Endothelial cell of umbilical vein (primary cell): ENCODE measurements around the gene SRCAP. TPM values are rescaled to one million over a fixed set of nuclear protein-coding genes. Genes with fewer than 3 reads are reported as not detected.

Experiments used
- BruUV-seq: library from RNA; stranded (reverse); fragments of 400-500 nt; replicated peaks from 2 replicates; lab custom pipeline; 2021; lab: Mats Ljungman, UMichigan
- CTCF ChIA-PET: fragments of 300-600, 350-600 bp; sonication (Branson Sonifier 250); formaldehyde crosslinking; loops from one replicate; lab custom pipeline; 2021; ENCODE audit warnings: antibody characterized with exemption, inconsistent platforms; lab: Charles Lee
- POLR2A ChIA-PET: fragments of 300-600, 350-600 bp; sonication (Branson Sonifier 250); formaldehyde crosslinking; loops from one replicate; lab custom pipeline; 2021; ENCODE audit warnings: antibody characterized with exemption, inconsistent platforms; lab: Charles Lee
- DNase-seq: peaks from one replicate; pipeline ENCODE4 v3.0.0-alpha.2; 2011; ENCODE audit warnings: low read depth, low spot score
- FAIRE-seq: peaks from 2 replicates; lab custom pipeline; 2011; peaks lifted over from hg19 to GRCh38; lab: Jason Lieb, UNC
- H2AFZ ChIP-seq: 2 replicates; pipeline ENCODE4 v1.6.0; 2012; ENCODE audit warnings: low read depth, low read length, control low read depth, inconsistent platforms
- H3K27ac ChIP-seq: 2 replicates; pipeline ENCODE4 v1.5.1; 2011; ENCODE audit warnings: low read depth, mild to moderate bottlenecking, control low read depth, low read length, moderate library complexity; ENCODE audit not compliant: insufficient read depth
- H3K27me3 ChIP-seq, 2 experiments: 2 replicates each; pipeline versions ENCODE4 v1.6.0 to v1.6.1; 2011; ENCODE audit warnings: low read length in 2 of 2, mixed read lengths in 1 of 2; ENCODE audit not compliant: control insufficient read depth in 2 of 2, insufficient read depth in 2 of 2
- H3K36me3 ChIP-seq, 2 experiments: 2 replicates in 1 of 2; 3 replicates in 1 of 2; pipeline ENCODE4 v1.5.1; 2011; ENCODE audit warnings: low read length in 2 of 2, mild to moderate bottlenecking in 1 of 2, moderate library complexity in 1 of 2; ENCODE audit not compliant: control insufficient read depth in 2 of 2, insufficient read depth in 2 of 2; ENCODE audit errors: extremely low read depth in 1 of 2
- H3K4me1 ChIP-seq: 3 replicates; pipeline ENCODE4 v1.5.1; 2011; ENCODE audit warnings: mild to moderate bottlenecking, low read length; ENCODE audit not compliant: control insufficient read depth, insufficient read depth; ENCODE audit errors: extremely low read depth
- H3K4me2 ChIP-seq: 2 replicates; pipeline ENCODE4 v1.6.1; 2011; ENCODE audit warnings: low read length, control low read depth, mixed read lengths; ENCODE audit not compliant: insufficient read depth
- H3K4me3 ChIP-seq, 3 experiments: fragments of 200-600 bp in 1 of 3; sonication (generic), shearing (Covaris generic) in 1 of 3; replicated peaks in 1 of 3; 2 replicates each; pipeline ENCODE4 v1.5.1; 2011 to 2016; ENCODE audit warnings: control low read depth in 3 of 3, low read length in 3 of 3, mild to moderate bottlenecking in 2 of 3, inconsistent platforms in 1 of 3, low read depth in 1 of 3, moderate library complexity in 1 of 3; ENCODE audit not compliant: insufficient read depth in 1 of 3
- H3K79me2 ChIP-seq: 2 replicates; pipeline ENCODE4 v1.6.0; 2012; ENCODE audit warnings: low read length, inconsistent platforms; ENCODE audit not compliant: control insufficient read depth, insufficient read depth
- H3K9ac ChIP-seq: replicated peaks from 2 replicates; pipeline ENCODE3; 2011; ENCODE audit warnings: low read length, control low read depth; ENCODE audit not compliant: insufficient read depth; ENCODE audit errors: extremely low read depth
- H3K9me1 ChIP-seq: replicated peaks from 3 replicates; pipeline ENCODE4 v1.6.0; 2011; ENCODE audit warnings: mild to moderate bottlenecking, low read length; ENCODE audit not compliant: control insufficient read depth, insufficient read depth; ENCODE audit errors: extremely low read depth
- H3K9me3 ChIP-seq: replicated peaks from 2 replicates; pipeline ENCODE4 v1.5.1; 2012; ENCODE audit warnings: low read length, inconsistent platforms; ENCODE audit not compliant: control insufficient read depth, insufficient read depth
- H4K20me1 ChIP-seq: replicated peaks from 2 replicates; pipeline ENCODE3; 2011; ENCODE audit warnings: mild to moderate bottlenecking, low read length; ENCODE audit not compliant: control insufficient read depth, insufficient read depth; ENCODE audit errors: extremely low read depth
- CTCF ChIP-seq, 2 donors: IDR thresholded peaks; 1 replicate in 1 of 2; 2 replicates in 1 of 2; pipeline ENCODE4 v1.5.1; 2011; ENCODE audit warnings: low read length in 2 of 2, mild to moderate bottlenecking in 2 of 2, moderate library complexity in 2 of 2, control low read depth in 1 of 2, inconsistent platforms in 1 of 2, low read depth in 1 of 2; ENCODE audit not compliant: insufficient read depth in 1 of 2; ENCODE audit errors: extremely low read depth in 1 of 2
- EZH2 ChIP-seq: IDR thresholded peaks from 2 replicates; pipeline ENCODE4 v1.6.1; 2012; ENCODE audit warnings: borderline replicate concordance, low read depth, mild to moderate bottlenecking, moderate library complexity, low read length, inconsistent platforms; ENCODE audit not compliant: severe bottlenecking
- FOS ChIP-seq: IDR thresholded peaks from 2 replicates; pipeline ENCODE4 v1.6.1; 2011; ENCODE audit warnings: mild to moderate bottlenecking, low read length, moderate library complexity, borderline replicate concordance; ENCODE audit not compliant: insufficient read depth
- GATA2 ChIP-seq: IDR thresholded peaks from 2 replicates; pipeline ENCODE4 v1.7.0; 2011; ENCODE audit warnings: low read depth, mild to moderate bottlenecking, moderate library complexity, mixed read lengths, low read length; ENCODE audit not compliant: insufficient read length, insufficient read depth
- JUN ChIP-seq: IDR thresholded peaks from 2 replicates; pipeline ENCODE4 v1.6.1; 2011; ENCODE audit warnings: borderline replicate concordance, low read depth; ENCODE audit not compliant: insufficient read length, insufficient read depth
- MAX ChIP-seq: IDR thresholded peaks from 2 replicates; pipeline ENCODE4 v1.6.1; 2011; ENCODE audit not compliant: insufficient read depth, insufficient read length
- MYC ChIP-seq: IDR thresholded peaks from one replicate; pipeline ENCODE4 v1.6.1; 2011; ENCODE audit warnings: mild to moderate bottlenecking, low read depth, low read length
- POLR2A ChIP-seq: IDR thresholded peaks from 2 replicates; pipeline ENCODE4 v1.6.1; 2012; ENCODE audit warnings: low read depth, mild to moderate bottlenecking, control low read depth, low read length
- POLR2AphosphoS5 ChIP-seq: IDR thresholded peaks from 2 replicates; pipeline ENCODE4 v1.6.1; 2012; ENCODE audit warnings: low read depth, mild to moderate bottlenecking, control low read depth, low read length, moderate library complexity; ENCODE audit not compliant: insufficient read depth
- dilution Hi-C: fragments of 300-500 bp; cut with MboI; formaldehyde crosslinking; loops from one replicate; pipeline ENCODE4 v1.15.0; 2019; ENCODE audit warnings: low sequenced_read_pairs; ENCODE audit not compliant: extremely low pct_ligation_motif_present
- intact Hi-C: fragments of 100-400 bp; cut with micrococcal nuclease; formaldehyde crosslinking; loops from one replicate; pipeline ENCODE4 v1.10.0; 2022
- polyA plus RNA-seq, 4 experiments: library from polyadenylated mRNA; depleted of rRNA in 3 of 4; stranded (reverse) in 3 of 4; unstranded in 1 of 4; fragments of >200 nt; gene quantifications; 2 replicates each; pipeline versions ENCODE4 v1.2.1 to v1.2.3, GENCODE V29; 2011 to 2012; ENCODE audit warnings: missing spikeins in 1 of 4
- total RNA-seq: library from RNA; stranded (reverse); gene quantifications from 2 replicates; pipeline ENCODE4 v1.2.3, GENCODE V29; 2021

The SRCAP gene
- total and polyA plus RNA-seq, 2 donors (not counting 3 experiments of a cell fraction or from before 2014, with no cell fraction given): 11.0 to 77.7 TPM

GRCh38 chr16:30757316-30757715, 58.3 kb downstream of the SRCAP start:
- POLR2A ChIA-PET: no interaction called here

More at GRCh38 chr16:30757316-30757715, 58.3 kb downstream of the SRCAP start:
- peaks cover 3 to 22% of the 10 kb centered on the region in 2 experiments for H3K36me3 ChIP-seq
- H3K79me2 ChIP-seq: no peaks in the 10 kb centered on the region
- H3K27me3 ChIP-seq: no peaks in the 10 kb centered on the region
- FAIRE-seq: no peak
- intact Hi-C loops (no loop called here), dilution Hi-C loops (no loop called here)
- CTCF ChIA-PET: interaction anchor here (1.7 kb wide), 1 partner anchor 9 kb away, joined by 3 read pairs; the partner anchor contains the start of gene PHKG2
- peaks cover 4% of the 10 kb centered on the region for H3K4me1 ChIP-seq
- no peaks in the 10 kb centered on the region for H3K9me1 ChIP-seq
- H3K4me3 ChIP-seq: no peak overlapping the region
- no peak overlapping the region for H2AFZ ChIP-seq
- TF ChIP-seq POLR2A: no peak
- no peak for TF ChIP-seq JUN
- TF ChIP-seq EZH2: no peak
- no peak for TF ChIP-seq GATA2
- no peak for TF ChIP-seq MYC
- no peak for TF ChIP-seq CTCF (IDR thresholded peaks at IDR 0.05; ENCODE audit: extremely low read depth in 1 of 2, insufficient read depth in 1 of 2, low read depth in 1 of 2, low read length in 2 of 2)
- no peak for TF ChIP-seq POLR2AphosphoS5
- TF ChIP-seq MAX: no peak
- TF ChIP-seq FOS: no peak
- H3K9ac ChIP-seq: no peak overlapping the region
- DNase-seq: no peak
- H3K4me2 ChIP-seq: no peak overlapping the region
- no peaks in the 10 kb centered on the region for H4K20me1 ChIP-seq
- no peaks in the 10 kb centered on the region for H3K9me3 ChIP-seq
- H3K27ac ChIP-seq: no peak overlapping the region
- no TSS peak for BruUV-seq
